CD4-positive, CD25-positive, alpha-beta regulatory T cell (primary cell): ENCODE measurements around the gene AGBL3. TPM values are rescaled to one million over a fixed set of nuclear protein-coding genes. Genes with fewer than 3 reads are reported as not detected.
"Not testable (repeated sequence)": the region's sequence is repeated elsewhere in the genome, so short reads cannot be mapped to it uniquely, and the experiment has no call there.

Source experiments
- ATAC-seq, 2 donors: fragments of 150-1000 bp; cut with Tn5 transposase; one replicate each; pipeline ENCODE4 v1.10.0; 2021; ENCODE audit warnings: low read depth in 2 of 2, moderate number of reproducible peaks in 2 of 2, moderate library complexity in 1 of 2
- DNase-seq, 3 donors: peaks; one replicate each; pipeline versions ENCODE4 v3.0.0 to v3.0.0-alpha.2; 2012 to 2022; ENCODE audit warnings: mixed read lengths in 1 of 3
- H3K27ac ChIP-seq: one replicate; pipeline ENCODE4 v1.7.0; 2013; ENCODE audit warnings: mild to moderate bottlenecking, low read length; ENCODE audit not compliant: insufficient read depth, poor library complexity, severe bottlenecking
- H3K27me3 ChIP-seq: one replicate; pipeline ENCODE4 v1.7.0; 2013; ENCODE audit warnings: low read length; ENCODE audit not compliant: control insufficient read depth, insufficient read depth
- H3K36me3 ChIP-seq: one replicate; pipeline ENCODE4 v1.7.0; 2013; ENCODE audit warnings: mild to moderate bottlenecking, low read length, moderate library complexity; ENCODE audit not compliant: control insufficient read depth, insufficient read depth
- H3K4me1 ChIP-seq: 2 replicates; pipeline ENCODE4 v1.7.0; 2013; ENCODE audit warnings: mild to moderate bottlenecking, low read length; ENCODE audit not compliant: insufficient read depth, control insufficient read depth, poor library complexity, severe bottlenecking
- H3K4me3 ChIP-seq: one replicate; pipeline ENCODE4 v1.7.0; 2013; ENCODE audit warnings: low read depth, mild to moderate bottlenecking, low read length, moderate library complexity
- H3K9me3 ChIP-seq, 2 experiments: 1 replicate in 1 of 2; 2 replicates in 1 of 2; pipeline ENCODE4 v1.7.0; 2013; ENCODE audit warnings: low read length in 2 of 2, mild to moderate bottlenecking in 1 of 2, moderate library complexity in 1 of 2; ENCODE audit not compliant: control insufficient read depth in 2 of 2
- H3K27ac Mint-ChIP-seq, 3 donors: one replicate each; pipeline ENCODE4 v1.8.0; 2020 to 2022; ENCODE audit warnings: mild to moderate bottlenecking in 3 of 3, mixed read lengths in 3 of 3, moderate library complexity in 2 of 3
- H3K27me3 Mint-ChIP-seq: one replicate; pipeline ENCODE4 v1.8.0; 2022; ENCODE audit warnings: mild to moderate bottlenecking, mixed read lengths
- H3K36me3 Mint-ChIP-seq: one replicate; pipeline ENCODE4 v1.8.0; 2020; ENCODE audit warnings: mixed read lengths
- H3K4me1 Mint-ChIP-seq, 4 donors: one replicate each; pipeline ENCODE4 v1.8.0; 2020 to 2022; ENCODE audit warnings: mixed read lengths in 4 of 4, mild to moderate bottlenecking in 1 of 4
- H3K4me3 Mint-ChIP-seq, 4 donors: one replicate each; pipeline ENCODE4 v1.8.0; 2020 to 2022; ENCODE audit warnings: mild to moderate bottlenecking in 4 of 4, mixed read lengths in 4 of 4, moderate library complexity in 3 of 4
- H3K9me3 Mint-ChIP-seq, 7 donors: one replicate each; pipeline ENCODE4 v1.8.0; 2020 to 2022; ENCODE audit warnings: mixed read lengths in 7 of 7, mild to moderate bottlenecking in 3 of 7, moderate library complexity in 2 of 7
- polyA plus RNA-seq, 4 donors: library from polyadenylated mRNA; unstranded; fragments of 300-500 nt; fragmentation: Illumina TruSeq; gene quantifications; one replicate each; pipeline ENCODE4 v1.2.3, GENCODE V29; 2021
- total RNA-seq: library from RNA; stranded (reverse); gene quantifications from one replicate; pipeline ENCODE4 v1.2.3, GENCODE V29; 2022

AGBL3 gene
- total and polyA plus RNA-seq, 5 donors from 2014 or later, result 0.37 to 1.0 (median 0.80) TPM; not detected in 1

- Mint-ChIP-seq H3K27me3 (peaks cover 15% of the 10 kb centered on the region), H3K36me3 (no peaks in the 10 kb centered on the region), H3K27ac (no peak overlapping the region), H3K4me1 (no peaks in the 10 kb centered on the region), H3K4me3 (no peak overlapping the region), H3K9me3 (peaks cover 0 to 2% (median 0%) of the 10 kb centered on the region in 7 donors)
- Histone ChIP-seq H3K36me3 (no peaks in the 10 kb centered on the region), H3K4me1 (no peaks in the 10 kb centered on the region), H3K9me3 (no peaks in the 10 kb centered on the region), H3K27me3 (peaks cover 5% of the 10 kb centered on the region), H3K4me3 (no peak overlapping the region), H3K27ac (no peak overlapping the region)
- DNase-seq (no peak), ATAC-seq (no peak)
Measured at GRCh38 chr7:134968110-134968509, 18.2 kb upstream of the AGBL3 start.

GRCh38 chr7:134981645-134982044, 4.7 kb upstream of the AGBL3 start:
- H3K4me1 ChIP-seq, H3K36me3 ChIP-seq, ATAC-seq, H3K36me3 Mint-ChIP-seq, H3K4me3 ChIP-seq, H3K9me3 ChIP-seq, H3K27me3 ChIP-seq, H3K9me3 Mint-ChIP-seq, H3K27ac ChIP-seq, DNase-seq: not testable (repeated sequence)
- peaks cover 8 to 16% (median 11%) of the 10 kb centered on the region in 4 donors for H3K4me1 Mint-ChIP-seq
- peak overlapping the region in 1 of 3 donors; percentile 52 for H3K27ac Mint-ChIP-seq
- peaks cover 19% of the 10 kb centered on the region for H3K27me3 Mint-ChIP-seq
- H3K4me3 Mint-ChIP-seq, result peak overlapping the region in 1 of 4 donors; percentile 78

- H3K27ac Mint-ChIP-seq, result peak overlapping the region; percentile 99
- Histone ChIP-seq H3K9me3 (no peaks in the 10 kb centered on the region), H3K27me3 (no peaks in the 10 kb centered on the region), H3K4me3 (peak overlapping the region; percentile 96), H3K36me3 (no peaks in the 10 kb centered on the region), H3K4me1 (peaks cover 17% of the 10 kb centered on the region), H3K27ac (peak overlapping the region; percentile 90)
- no peak for DNase-seq
- H3K4me1 Mint-ChIP-seq, result peaks cover 21 to 40% (median 25%) of the 10 kb centered on the region in 4 donors
- H3K27me3 Mint-ChIP-seq, result no peaks in the 10 kb centered on the region
- peaks cover 0 to 3% (median 0%) of the 10 kb centered on the region in 7 donors for H3K9me3 Mint-ChIP-seq
- peak overlapping the region; percentile 95 to 98 (median 98) for H3K4me3 Mint-ChIP-seq
- peak; percentile 48 to 57 for ATAC-seq
- peaks cover 8% of the 10 kb centered on the region for H3K36me3 Mint-ChIP-seq
Measured at GRCh38 chr7:134985894-134986362, 380 bp upstream of the AGBL3 start.

- H3K36me3 Mint-ChIP-seq, result peaks cover 12% of the 10 kb centered on the region
- Histone ChIP-seq H3K27ac (no peak overlapping the region), H3K4me1 (peaks cover 22% of the 10 kb centered on the region), H3K9me3 (no peaks in the 10 kb centered on the region), H3K36me3 (no peaks in the 10 kb centered on the region), H3K27me3 (no peaks in the 10 kb centered on the region), H3K4me3 (peak overlapping the region; percentile 33)
- no peak for ATAC-seq
- H3K27me3 Mint-ChIP-seq, result no peaks in the 10 kb centered on the region
- no peaks in the 10 kb centered on the region for H3K9me3 Mint-ChIP-seq
- DNase-seq, result no peak
- no peak overlapping the region for H3K27ac Mint-ChIP-seq
- H3K4me1 Mint-ChIP-seq, result peaks cover 34 to 59% (median 42%) of the 10 kb centered on the region in 4 donors
- no peak overlapping the region for H3K4me3 Mint-ChIP-seq
Measured at GRCh38 chr7:134988161-134988560, 1.9 kb downstream of the AGBL3 start.

GRCh38 chr7:134991469-134992339, 5.4 kb downstream of the AGBL3 start:
- Mint-ChIP-seq H3K4me1 (peaks cover 24 to 68% (median 40%) of the 10 kb centered on the region in 4 donors), H3K27ac (peak overlapping the region in 2 of 3 donors; percentile 74 to 83)

GRCh38 chr7:134992626-134993179, 6.4 kb downstream of the AGBL3 start:
- peak overlapping the region; percentile 38 to 83 (median 74) for H3K27ac Mint-ChIP-seq
- peaks cover 0 to 2% (median 0%) of the 10 kb centered on the region in 7 donors for H3K9me3 Mint-ChIP-seq
- H3K27me3 ChIP-seq, result no peaks in the 10 kb centered on the region
- H3K36me3 ChIP-seq, result peaks cover 11% of the 10 kb centered on the region
- ATAC-seq (peak; percentile 73 to 85), DNase-seq (peak in 2 of 3 donors; percentile 6 to 50)
- peak overlapping the region; percentile 3 to 94 (median 19) for H3K4me3 Mint-ChIP-seq
- no peaks in the 10 kb centered on the region for H3K9me3 ChIP-seq
- peak overlapping the region; percentile 28 for H3K27ac ChIP-seq
- peak overlapping the region; percentile 8 for H3K4me3 ChIP-seq
- H3K36me3 Mint-ChIP-seq, result peaks cover 28% of the 10 kb centered on the region
- H3K27me3 Mint-ChIP-seq, result no peaks in the 10 kb centered on the region
- H3K4me1 ChIP-seq, result peaks cover 11% of the 10 kb centered on the region
- H3K4me1 Mint-ChIP-seq, result peaks cover 20 to 60% (median 38%) of the 10 kb centered on the region in 4 donors

More at GRCh38 chr7:134991469-134992339, 5.4 kb downstream of the AGBL3 start:
- Histone ChIP-seq H3K9me3 (no peaks in the 10 kb centered on the region), H3K4me3 (no peak overlapping the region), H3K36me3 (peaks cover 7% of the 10 kb centered on the region), H3K4me1 (peaks cover 21% of the 10 kb centered on the region), H3K27me3 (no peaks in the 10 kb centered on the region), H3K27ac (peak overlapping the region; percentile 28)
- H3K9me3 Mint-ChIP-seq, result peaks cover 0 to 2% (median 0%) of the 10 kb centered on the region in 7 donors
- no peak for ATAC-seq
- no peak for DNase-seq
- no peaks in the 10 kb centered on the region for H3K27me3 Mint-ChIP-seq
- H3K36me3 Mint-ChIP-seq, result peaks cover 28% of the 10 kb centered on the region
- H3K4me3 Mint-ChIP-seq, result peak overlapping the region in 2 of 4 donors; percentile 25 to 64

- Histone ChIP-seq H3K27ac (no peak overlapping the region), H3K4me1 (peaks cover 9% of the 10 kb centered on the region), H3K4me3 (no peak overlapping the region), H3K9me3 (no peaks in the 10 kb centered on the region), H3K36me3 (peaks cover 11% of the 10 kb centered on the region), H3K27me3 (no peaks in the 10 kb centered on the region)
- ATAC-seq (no peak), DNase-seq (no peak)
- Mint-ChIP-seq H3K9me3 (peaks cover 0 to 2% (median 0%) of the 10 kb centered on the region in 7 donors), H3K27ac (peak overlapping the region; percentile 10 to 63 (median 16)), H3K36me3 (peaks cover 30% of the 10 kb centered on the region), H3K4me1 (peaks cover 20 to 56% (median 37%) of the 10 kb centered on the region in 4 donors), H3K4me3 (no peak overlapping the region), H3K27me3 (no peaks in the 10 kb centered on the region)
Measured at GRCh38 chr7:134993877-134994456, 7.7 kb downstream of the AGBL3 start.
